GM12878 (cell line): Measurements from ENCODE around the gene CYP1A1. TPM values are rescaled to one million over a fixed set of nuclear protein-coding genes. Genes with fewer than 3 reads are reported as not detected.

Source experiments
- ATAC-seq: fragments of 200-7000 bp; cut with Tn5 transposase; 3 replicates; pipeline ENCODE4 v1.9.1; 2020; ENCODE audit warnings: mild to moderate bottlenecking, moderate library complexity
- BruUV-seq: library from RNA; stranded (reverse); fragments of 400-500 nt; replicated peaks from 2 replicates; lab custom pipeline; 2021; lab: Mats Ljungman, UMichigan
- CTCF ChIA-PET: fragments of 300-600 bp; sonication (Branson Sonifier 250); formaldehyde crosslinking; extraction: SDS; loops from one replicate; lab custom pipeline; 2021; ENCODE audit warnings: inconsistent platforms; lab: Yijun Ruan, JAX
- POLR2A ChIA-PET: fragments of 350-600 bp; formaldehyde crosslinking; extraction: SDS; loops from one replicate; lab custom pipeline; 2021; ENCODE audit warnings: inconsistent platforms; lab: Charles Lee
- RAD21 ChIA-PET: fragments of 300-600 bp; sonication (Branson Sonifier 250); formaldehyde crosslinking; loops from one replicate; lab custom pipeline; 2023; ENCODE audit warnings: antibody characterized with exemption; ENCODE audit not compliant: unreplicated experiment; lab: Charles Lee
- SMC1A ChIA-PET: fragments of 300-600 bp; sonication (Branson Sonifier 250); formaldehyde crosslinking; loops from one replicate; lab custom pipeline; 2023; ENCODE audit not compliant: unreplicated experiment, uncharacterized antibody; lab: Charles Lee
- DNase-seq: peaks from one replicate; pipeline ENCODE4 v3.0.0-alpha.2; 2011; ENCODE audit warnings: low read depth, low spot score
- FAIRE-seq: peaks from 3 replicates; lab custom pipeline; 2011; peaks lifted over from hg19 to GRCh38; lab: Jason Lieb, UNC
- H2AFZ ChIP-seq: 2 replicates; pipeline ENCODE4 v1.6.0; 2011; ENCODE audit warnings: low read depth, low read length, control low read depth; ENCODE audit not compliant: control insufficient read depth
- H3K27ac ChIP-seq: 2 replicates; pipeline ENCODE4 v1.5.1; 2011; ENCODE audit warnings: control low read depth; ENCODE audit not compliant: control insufficient read depth, insufficient read depth
- H3K27me3 ChIP-seq, 2 experiments: replicated peaks in 1 of 2; 2 replicates each; pipeline versions ENCODE4 v1.6.0 to v1.6.1; 2011; ENCODE audit warnings: low read length in 1 of 2; ENCODE audit not compliant: control insufficient read depth in 2 of 2, insufficient read depth in 2 of 2
- H3K36me3 ChIP-seq, 2 experiments: 2 replicates each; pipeline ENCODE4 v1.5.1; 2011; ENCODE audit warnings: low read length in 1 of 2; ENCODE audit not compliant: control insufficient read depth in 2 of 2, insufficient read depth in 2 of 2
- H3K4me1 ChIP-seq: 2 replicates; pipeline ENCODE4 v1.6.1; 2011; ENCODE audit warnings: mild to moderate bottlenecking, low read length, moderate library complexity, mixed read lengths; ENCODE audit not compliant: control insufficient read depth, insufficient read depth
- H3K4me2 ChIP-seq: 2 replicates; pipeline ENCODE4 v1.6.0; 2011; ENCODE audit warnings: control low read depth; ENCODE audit not compliant: control insufficient read depth, insufficient read depth
- H3K4me3 ChIP-seq: fragments of 200-600 bp; sonication (generic); 2 replicates; pipeline ENCODE4 v1.5.1; 2016
- H3K79me2 ChIP-seq: 2 replicates; pipeline ENCODE4 v1.6.0; 2011; ENCODE audit warnings: low read length; ENCODE audit not compliant: control insufficient read depth, insufficient read depth
- H3K9ac ChIP-seq: 2 replicates; pipeline ENCODE4 v1.8.0; 2011; ENCODE audit warnings: low read length, control low read depth, mixed read lengths; ENCODE audit not compliant: control insufficient read depth, insufficient read depth
- H3K9me3 ChIP-seq: replicated peaks from 3 replicates; pipeline ENCODE4 v1.5.1; 2011; ENCODE audit warnings: mild to moderate bottlenecking, low read length; ENCODE audit not compliant: control insufficient read depth, insufficient read depth
- H4K20me1 ChIP-seq: 2 replicates; pipeline ENCODE4 v1.6.0; 2011; ENCODE audit not compliant: control insufficient read depth, insufficient read depth
- BMI1 ChIP-seq: fragments of 450-650 bp; IDR thresholded peaks from 2 replicates; pipeline ENCODE4 v1.6.1; 2016; ENCODE audit warnings: mild to moderate bottlenecking, moderate library complexity, borderline replicate concordance
- CBX5 ChIP-seq: sonication (generic); IDR thresholded peaks from 2 replicates; pipeline ENCODE4 v1.6.1; 2016; ENCODE audit warnings: low read depth, moderate library complexity, mild to moderate bottlenecking, inconsistent platforms
- E2F8 ChIP-seq: fragments of 450-650 bp; IDR thresholded peaks from 2 replicates; pipeline ENCODE4 v1.6.1; 2018; ENCODE audit warnings: mild to moderate bottlenecking, low read depth, moderate library complexity; ENCODE audit not compliant: partially characterized antibody
- EED ChIP-seq: sonication (generic); IDR thresholded peaks from 2 replicates; pipeline ENCODE4 v1.6.1; 2016; ENCODE audit warnings: antibody characterized with exemption, low read depth
- ESRRA ChIP-seq: IDR thresholded peaks from 2 replicates; pipeline ENCODE4 v1.6.1; 2012; ENCODE audit warnings: mild to moderate bottlenecking, low read length, improper control_type of control experiment
- EZH2 ChIP-seq: IDR thresholded peaks from 2 replicates; pipeline ENCODE4 v1.6.1; 2012; ENCODE audit warnings: low read depth, mild to moderate bottlenecking, control low read depth, inconsistent platforms, low read length, borderline replicate concordance; ENCODE audit not compliant: control insufficient read depth
- HSF1 ChIP-seq: fragments of 150-350 bp; IDR thresholded peaks from 2 replicates; pipeline ENCODE4 v1.6.1; 2014; ENCODE audit warnings: mild to moderate bottlenecking, low read depth, low read length
- NFXL1 ChIP-seq: fragments of 450-650 bp; IDR thresholded peaks from 2 replicates; pipeline ENCODE4 v1.6.1; 2017; ENCODE audit warnings: antibody characterized with exemption, mild to moderate bottlenecking, borderline replicate concordance
- PAX8 ChIP-seq: fragments of 450-650 bp; IDR thresholded peaks from 2 replicates; pipeline ENCODE4 v1.6.1; 2017; ENCODE audit warnings: mild to moderate bottlenecking, moderate library complexity
- USF1 ChIP-seq: IDR thresholded peaks from 2 replicates; pipeline ENCODE4 v1.6.1; 2011; ENCODE audit warnings: borderline replicate concordance, low read depth, mild to moderate bottlenecking, moderate library complexity, mixed read lengths, low read length; ENCODE audit not compliant: insufficient read depth; ENCODE audit errors: extremely low read length
- ZBTB33 ChIP-seq: fragments of 450-650 bp; IDR thresholded peaks from 2 replicates; pipeline ENCODE4 v1.6.1; 2017; ENCODE audit warnings: mild to moderate bottlenecking
- ZBTB4 ChIP-seq: fragments of 450-650 bp; formaldehyde crosslinking; IDR thresholded peaks from 2 replicates; pipeline ENCODE4 v1.4.0; 2022; ENCODE audit warnings: mild to moderate bottlenecking, moderate library complexity
- ZNF24 ChIP-seq: fragments of 450-650 bp; IDR thresholded peaks from 2 replicates; pipeline ENCODE4 v1.6.1; 2017; ENCODE audit warnings: antibody characterized with exemption, mild to moderate bottlenecking
- ZZZ3 ChIP-seq: IDR thresholded peaks from 2 replicates; pipeline ENCODE4 v1.6.1; 2011; ENCODE audit warnings: low read depth; ENCODE audit not compliant: control insufficient read depth, insufficient read length
- WGBS: methylation state at CpG from one replicate; pipeline ENCODE4 v1.1.6; 2016; ENCODE audit warnings: low lambda C conversion rate; ENCODE audit not compliant: insufficient replicate concordance, insufficient coverage; ENCODE audit errors: missing lambda C conversion rate; 5-methylcytosine and 5-hydroxymethylcytosine counted together
- in situ Hi-C: fragments of 300-500 bp; cut with MboI; formaldehyde crosslinking; loops from 9 replicates; pipeline ENCODE4 v1.14.3; 2018; ENCODE audit warnings: mixed read lengths
- intact Hi-C: fragments of 100-400 bp; cut with micrococcal nuclease; formaldehyde crosslinking; loops from one replicate; pipeline ENCODE4 v1.14.2; 2022; ENCODE audit not compliant: unreplicated experiment
- polyA plus RNA-seq, 11 experiments: library from polyadenylated mRNA; depleted of rRNA in 4 of 11; unstranded in 6 of 11; stranded (reverse) in 5 of 11; fragments of >200 nt; fragmentation: Nextera tagmentation in 4 of 11; fragmentation: Illumina TruSeq in 1 of 11; extraction: Ambion mirVana in 4 of 11; extraction: Trizol in 1 of 11; gene quantifications; 1 replicate in 1 of 11; 2 replicates in 10 of 11; pipeline versions ENCODE4 v1.2.1 to v1.2.3, GENCODE V29; 2011 to 2016; ENCODE audit warnings: inconsistent platforms in 2 of 11, missing spikeins in 2 of 11, low read depth in 1 of 11
- total RNA-seq, 4 experiments: library from RNA; depleted of rRNA in 3 of 4; stranded (reverse); fragments of >200 nt in 3 of 4; fragmentation: Illumina TruSeq in 1 of 4; extraction: Trizol in 1 of 4; gene quantifications; 2 replicates each; pipeline versions ENCODE4 v1.2.1 to v1.2.3, GENCODE V29; 2013 to 2021

The CYP1A1 gene
- total and polyA plus RNA-seq, 10 of the 15 experiments (the other 5 are each of a cell fraction or from before 2014, with no cell fraction given) = 0.04 to 0.71 (median 0.07) TPM; not detected in 4

GRCh38 chr15:74723187-74723586, 2.1 kb downstream of the CYP1A1 start:
- ChIA-PET SMC1A (interaction anchor here (1.4 kb wide), 1 partner anchor 46 kb away, joined by 3 read pairs; no protein-coding TSS in a partner anchor), CTCF (no interaction called here), RAD21 (no interaction called here), POLR2A (no interaction called here)
- ATAC-seq = no peak
- Histone ChIP-seq H3K36me3 (no peaks in the 10 kb centered on the region), H3K27me3 (peaks cover 0 to 3% of the 10 kb centered on the region in 2 experiments; a peak in 3 of 4 replicates), H3K79me2 (no peaks in the 10 kb centered on the region), H3K4me3 (no peak overlapping the region), H3K27ac (no peak overlapping the region), H3K9ac (no peak overlapping the region), H3K9me3 (no peaks in the 10 kb centered on the region), H3K4me1 (peaks cover 4% of the 10 kb centered on the region), H4K20me1 (no peaks in the 10 kb centered on the region), H2AFZ (no peak overlapping the region), H3K4me2 (no peak overlapping the region)
- intact Hi-C loops = no loop called here
- no peak for FAIRE-seq
- in situ Hi-C loops = no loop called here
- no peak for DNase-seq
- WGBS = 67% methylated on average over 1 of the region's 1 CpG
- BruUV-seq = no TSS peak
- TF ChIP-seq ESRRA (no peak), ZBTB33 (no peak), EED (no peak), ZNF24 (no peak), E2F8 (no peak), PAX8 (no peak), ZZZ3 (no peak), NFXL1 (no peak), EZH2 (no peak), CBX5 (no peak), USF1 (no peak), BMI1 (no peak), ZBTB4 (CRISPR knock-in tag) (no peak), HSF1 (no peak)
